Upper lobe of left lung (tissue), 6 donors: ENCODE results near the gene ELL2. TPM values are rescaled to one million over a fixed set of nuclear protein-coding genes. Genes with fewer than 3 reads are reported as not detected.
A peak's percentile ranks its signal among the peaks of the same experiment; 100 is the strongest.

Source experiments
- ATAC-seq, 2 donors: fragments of 200-7000 bp; cut with Tn5 transposase; one replicate each; pipeline ENCODE4 v1.9.1; 2022; ENCODE audit warnings: mild to moderate bottlenecking in 2 of 2, moderate library complexity in 2 of 2; ENCODE audit not compliant: low FRiP score in 2 of 2
- DNase-seq, 2 donors: peaks; one replicate each; pipeline ENCODE4 v3.0.0-alpha.2; 2019 to 2020
- H3K27ac ChIP-seq, 4 donors: fragments of 200-600 bp; sonication (generic); one replicate each; pipeline ENCODE4 v1.5.1; 2016 to 2019
- H3K27me3 ChIP-seq, 4 donors: fragments of 200-600 bp; sonication (generic); one replicate each; pipeline ENCODE4 v1.5.1; 2017 to 2019
- H3K36me3 ChIP-seq, 4 donors: fragments of 200-600 bp; sonication (generic); one replicate each; pipeline ENCODE4 v1.5.1; 2016 to 2019
- H3K4me1 ChIP-seq, 4 donors: fragments of 200-600 bp; sonication (generic); one replicate each; pipeline ENCODE4 v1.5.1; 2018 to 2019
- H3K4me3 ChIP-seq, 4 donors: fragments of 200-600 bp; sonication (generic); one replicate each; pipeline ENCODE4 v1.5.1; 2017 to 2019; ENCODE audit warnings: mild to moderate bottlenecking in 2 of 4, moderate library complexity in 1 of 4
- H3K9me3 ChIP-seq, 4 donors: fragments of 200-600 bp; sonication (generic); one replicate each; pipeline ENCODE4 v1.5.1; 2018 to 2019
- EP300 ChIP-seq, 4 donors: sonication (generic); formaldehyde crosslinking; IDR thresholded peaks; one replicate each; pipeline ENCODE4 v1.5.1; 2017; ENCODE audit warnings: antibody characterized with exemption in 4 of 4, control low read depth in 2 of 4
- POLR2A ChIP-seq, 4 donors: fragments of 450-650 bp; IDR thresholded peaks; one replicate each; pipeline ENCODE4 v1.5.1; 2016 to 2017; ENCODE audit warnings: antibody characterized with exemption in 4 of 4, mild to moderate bottlenecking in 2 of 4
- POLR2AphosphoS5 ChIP-seq, 2 donors: sonication (generic); formaldehyde crosslinking; IDR thresholded peaks; one replicate each; pipeline ENCODE4 v1.5.1; 2017; ENCODE audit warnings: antibody characterized with exemption in 2 of 2
- WGBS, 2 donors: methylation state at CpG; one replicate each; pipeline ENCODE4 v1.1.5; 2017 to 2018; 5-methylcytosine and 5-hydroxymethylcytosine counted together
- total RNA-seq, 6 donors: library from RNA; depleted of rRNA in 4 of 6; stranded (reverse); fragments of >200 nt in 4 of 6; gene quantifications; one replicate each; pipeline versions ENCODE4 v1.1.0 to v1.2.1, GENCODE V29; 2016 to 2021
- TF ChIP-seq, protein P1 (sequence below), 6 experiments: fragments of 450-650 bp in 4 of 6; fragments of 200-600 bp in 2 of 6; sonication (generic) in 2 of 6; IDR thresholded peaks; one replicate each; pipeline ENCODE4 v1.5.1; 2016 to 2019; ENCODE audit warnings: antibody characterized with exemption in 6 of 6
- donor health status: DM: no; HTN: no; CAD: no; lungs with moderate emphysema.
- donor health status: DM: no; HTN: yes; CAD: no; lungs with severe emphysema.

ELL2 gene
- total RNA-seq, 6 donors from 2014 or later, result 44.4 to 203 (median 54.3) TPM

DNA sequence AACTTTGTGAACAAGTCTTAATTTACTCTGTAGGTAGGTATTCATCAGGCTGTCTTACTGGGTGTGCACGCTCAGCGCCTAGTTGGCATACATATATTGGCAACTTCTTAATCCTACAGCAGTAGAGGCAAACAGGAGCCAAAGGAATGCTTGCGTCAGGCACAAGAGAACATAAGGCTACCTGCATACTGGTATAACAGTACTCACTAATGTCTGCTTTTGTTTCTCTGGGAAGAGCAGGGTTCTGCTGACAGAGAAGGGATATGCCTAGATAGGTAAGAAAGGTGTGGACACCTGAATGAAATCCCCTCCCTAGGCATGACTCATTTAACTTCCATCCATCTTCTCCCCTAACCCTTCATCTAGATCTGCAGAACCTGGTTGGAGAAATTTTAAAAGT lies 40.1 kb downstream of the ELL2 start:
- H3K36me3 ChIP-seq, result no peaks in the 10 kb centered on the region
- WGBS, 2 donors, result 94 to 96% methylated on average over 3 of the region's 3 CpGs
- H3K4me3 ChIP-seq, result no peak overlapping the region
- DNase-seq (no peak), ATAC-seq (no peak)
- no peaks in the 10 kb centered on the region for H3K9me3 ChIP-seq
- peaks cover 29 to 44% (median 34%) of the 10 kb centered on the region in 4 donors for H3K4me1 ChIP-seq
- H3K27ac ChIP-seq, result no peak overlapping the region
- TF ChIP-seq POLR2A (IDR thresholded peaks at IDR 0.05) (no peak), POLR2AphosphoS5 (IDR thresholded peaks at IDR 0.05) (no peak), EP300 (IDR thresholded peaks at IDR 0.05) (no peak)
- TF ChIP-seq, protein P1, sequence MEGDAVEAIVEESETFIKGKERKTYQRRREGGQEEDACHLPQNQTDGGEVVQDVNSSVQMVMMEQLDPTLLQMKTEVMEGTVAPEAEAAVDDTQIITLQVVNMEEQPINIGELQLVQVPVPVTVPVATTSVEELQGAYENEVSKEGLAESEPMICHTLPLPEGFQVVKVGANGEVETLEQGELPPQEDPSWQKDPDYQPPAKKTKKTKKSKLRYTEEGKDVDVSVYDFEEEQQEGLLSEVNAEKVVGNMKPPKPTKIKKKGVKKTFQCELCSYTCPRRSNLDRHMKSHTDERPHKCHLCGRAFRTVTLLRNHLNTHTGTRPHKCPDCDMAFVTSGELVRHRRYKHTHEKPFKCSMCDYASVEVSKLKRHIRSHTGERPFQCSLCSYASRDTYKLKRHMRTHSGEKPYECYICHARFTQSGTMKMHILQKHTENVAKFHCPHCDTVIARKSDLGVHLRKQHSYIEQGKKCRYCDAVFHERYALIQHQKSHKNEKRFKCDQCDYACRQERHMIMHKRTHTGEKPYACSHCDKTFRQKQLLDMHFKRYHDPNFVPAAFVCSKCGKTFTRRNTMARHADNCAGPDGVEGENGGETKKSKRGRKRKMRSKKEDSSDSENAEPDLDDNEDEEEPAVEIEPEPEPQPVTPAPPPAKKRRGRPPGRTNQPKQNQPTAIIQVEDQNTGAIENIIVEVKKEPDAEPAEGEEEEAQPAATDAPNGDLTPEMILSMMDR (IDR thresholded peaks at IDR 0.05), result no peak
- no peaks in the 10 kb centered on the region for H3K27me3 ChIP-seq

GRCh38 chr5:95920822-95921221 lies 40.8 kb downstream of the ELL2 start:
- Histone ChIP-seq H3K36me3 (no peaks in the 10 kb centered on the region), H3K4me1 (peaks cover 34 to 44% (median 38%) of the 10 kb centered on the region in 4 donors), H3K27me3 (no peaks in the 10 kb centered on the region), H3K27ac (no peak overlapping the region), H3K4me3 (no peak overlapping the region), H3K9me3 (no peaks in the 10 kb centered on the region)
- WGBS, 2 donors, result 94 to 95% methylated on average over 1 of the region's 1 CpG
- no peak for TF ChIP-seq POLR2AphosphoS5 (IDR thresholded peaks at IDR 0.05)
- TF ChIP-seq EP300 (IDR thresholded peaks at IDR 0.05), result no peak
- TF ChIP-seq, protein P1 (IDR thresholded peaks at IDR 0.05), result no peak
- no peak for TF ChIP-seq POLR2A (IDR thresholded peaks at IDR 0.05)
- ATAC-seq, result no peak
- DNase-seq, result no peak

- no peak for ATAC-seq
- Histone ChIP-seq H3K36me3 (peaks cover 0 to 3% (median 0%) of the 10 kb centered on the region in 4 donors), H3K4me1 (peaks cover 25 to 36% (median 28%) of the 10 kb centered on the region in 4 donors), H3K4me3 (no peak overlapping the region), H3K27ac (no peak overlapping the region), H3K9me3 (no peaks in the 10 kb centered on the region), H3K27me3 (no peaks in the 10 kb centered on the region)
- no peak for DNase-seq
- TF ChIP-seq POLR2AphosphoS5 (IDR thresholded peaks at IDR 0.05), result no peak
- WGBS, 2 donors, result 61 to 81% methylated on average over 2 of the region's 2 CpGs
Measured at GRCh38 chr5:95919658-95920057, 42.0 kb downstream of the ELL2 start.

- Histone ChIP-seq H3K9me3 (no peaks in the 10 kb centered on the region), H3K4me3 (no peak overlapping the region), H3K27ac (no peak overlapping the region), H3K4me1 (peaks cover 16 to 27% (median 22%) of the 10 kb centered on the region in 4 donors), H3K36me3 (peaks cover 0 to 3% (median 0%) of the 10 kb centered on the region in 4 donors), H3K27me3 (no peaks in the 10 kb centered on the region)
- DNase-seq (no peak), ATAC-seq (no peak)
- TF ChIP-seq POLR2A (IDR thresholded peaks at IDR 0.05), result no peak
- no peak for TF ChIP-seq EP300 (IDR thresholded peaks at IDR 0.05)
- TF ChIP-seq, protein P1 (IDR thresholded peaks at IDR 0.05), result no peak
- TF ChIP-seq POLR2AphosphoS5 (IDR thresholded peaks at IDR 0.05), result no peak
- 51 to 73% methylated on average over 3 of the region's 3 CpGs for WGBS, 2 donors
Measured at GRCh38 chr5:95918421-95919006, 43.1 kb downstream of the ELL2 start.

DNA sequence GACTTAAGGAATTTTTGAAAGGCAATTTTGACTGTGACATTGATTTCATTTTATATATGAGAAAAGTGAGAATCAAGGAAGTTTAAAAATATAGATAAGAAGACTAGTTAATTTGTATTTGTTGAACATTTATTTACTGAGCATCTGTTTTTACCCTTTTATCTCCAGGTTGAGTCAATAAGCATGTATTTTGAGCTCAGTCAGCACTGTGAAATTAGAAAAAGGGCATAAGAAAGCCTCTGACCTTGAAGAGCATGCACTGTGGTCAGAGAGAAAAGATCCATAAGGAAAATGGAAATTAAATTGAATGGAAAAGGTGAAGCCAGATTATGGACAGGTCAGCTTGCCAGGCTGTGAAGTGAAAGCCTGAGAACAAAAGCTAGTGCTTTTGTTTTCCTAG lies 44.4 kb downstream of the ELL2 start:
- Histone ChIP-seq H3K36me3 (peaks cover 0 to 12% (median 0%) of the 10 kb centered on the region in 4 donors), H3K4me1 (peaks cover 16 to 27% (median 22%) of the 10 kb centered on the region in 4 donors), H3K9me3 (no peaks in the 10 kb centered on the region), H3K4me3 (no peak overlapping the region), H3K27ac (no peak overlapping the region), H3K27me3 (no peaks in the 10 kb centered on the region)
- no peak for ATAC-seq
- no peak for DNase-seq
- TF ChIP-seq POLR2A (IDR thresholded peaks at IDR 0.05), result no peak
- TF ChIP-seq POLR2AphosphoS5 (IDR thresholded peaks at IDR 0.05), result no peak

- Histone ChIP-seq H3K4me3 (no peak overlapping the region), H3K27me3 (no peaks in the 10 kb centered on the region), H3K27ac (peak overlapping the region in 3 of 4 donors; percentile 4 to 53 (median 46)), H3K4me1 (peaks cover 16 to 27% (median 22%) of the 10 kb centered on the region in 4 donors), H3K9me3 (no peaks in the 10 kb centered on the region), H3K36me3 (peaks cover 0 to 17% (median 2%) of the 10 kb centered on the region in 4 donors)
- DNase-seq (no peak), ATAC-seq (no peak)
- TF ChIP-seq, protein P1 (IDR thresholded peaks at IDR 0.05), result no peak
- TF ChIP-seq POLR2A (IDR thresholded peaks at IDR 0.05) (no peak), EP300 (IDR thresholded peaks at IDR 0.05) (no peak), POLR2AphosphoS5 (IDR thresholded peaks at IDR 0.05) (no peak)
- 78% methylated on average over 4 of the region's 4 CpGs for WGBS, 2 donors
Measured at GRCh38 chr5:95916687-95917085, 45.0 kb downstream of the ELL2 start.
